K562 (cell line): ENCODE data around the gene HMGCL. TPM values are rescaled to one million over a fixed set of nuclear protein-coding genes. Genes with fewer than 3 reads are reported as not detected.

Experiments used
- BACH1 ChIP-seq: fragments of 200-800 bp; sonication (Bioruptor generic); IDR thresholded peaks from 2 replicates; pipeline ENCODE4 v1.6.1; 2016; ENCODE audit warnings: missing genetic modification characterization, missing compliant biosample characterization
- EP300 ChIP-seq: IDR thresholded peaks from 2 replicates; pipeline ENCODE4 v1.6.1; 2012; ENCODE audit warnings: low read length, improper control_type of control experiment
- FOXM1 ChIP-seq, 2 experiments: fragments of 450-650 bp in 1 of 2; sonication (generic) in 1 of 2; formaldehyde crosslinking in 1 of 2; IDR thresholded peaks; 2 replicates each; pipeline versions ENCODE4 v1.6.1 to v1.9.0; 2017 to 2022; ENCODE audit warnings: low read depth in 2 of 2, mild to moderate bottlenecking in 2 of 2, missing genetic modification reagents in 1 of 2, moderate library complexity in 1 of 2
- FOXP4 ChIP-seq: sonication (generic); formaldehyde crosslinking; IDR thresholded peaks from 2 replicates; pipeline ENCODE4 v1.8.0; 2022; ENCODE audit warnings: mild to moderate bottlenecking, missing genetic modification reagents, borderline replicate concordance
- MECOM ChIP-seq: fragments of 250-450 bp; sonication (Bioruptor Pico); IDR thresholded peaks from 2 replicates; pipeline ENCODE4 v1.8.0; 2022; ENCODE audit warnings: inconsistent platforms
- SETDB1 ChIP-seq: IDR thresholded peaks from one replicate; pipeline ENCODE4 v1.6.1; 2012; ENCODE audit warnings: low read length, control low read depth, inconsistent platforms
- SIN3B ChIP-seq: fragments of 450-650 bp; IDR thresholded peaks from 2 replicates; pipeline ENCODE4 v1.6.1; 2017; ENCODE audit warnings: low read depth, mild to moderate bottlenecking, moderate library complexity
- SRSF7 ChIP-seq: fragments of 200-400 bp; formaldehyde crosslinking; optimal IDR thresholded peaks from 2 replicates; pipeline ENCODE3; 2017; ENCODE audit warnings: mild to moderate bottlenecking, low read depth, low read length
- TCFL5 ChIP-seq: fragments of 250-450 bp; sonication (Bioruptor Pico); conservative IDR thresholded peaks from 2 replicates; pipeline ENCODE4 v1.6.1; 2021; ENCODE audit warnings: mild to moderate bottlenecking, moderate library complexity, matching md5 sums
- THAP12 ChIP-seq: fragments of 250-450 bp; sonication (Bioruptor Pico); IDR thresholded peaks from 2 replicates; pipeline ENCODE4 v1.9.0; 2021; ENCODE audit warnings: mild to moderate bottlenecking, inconsistent platforms
- WHSC1 ChIP-seq: IDR thresholded peaks from one replicate; pipeline ENCODE4 v1.6.1; 2012; ENCODE audit warnings: low read length, control low read depth, inconsistent platforms
- ZNF766 ChIP-seq: fragments of 200-800 bp; sonication (Bioruptor generic); conservative IDR thresholded peaks from 2 replicates; pipeline ENCODE4 v1.6.1; 2016; ENCODE audit warnings: missing genetic modification characterization, missing compliant biosample characterization
- ZNF79 ChIP-seq: fragments of 250-450 bp; sonication (Bioruptor Pico); IDR thresholded peaks from 2 replicates; pipeline ENCODE4 v1.4.0; 2020; ENCODE audit warnings: low read depth, mild to moderate bottlenecking, moderate library complexity
- polyA plus RNA-seq, 8 experiments: library from polyadenylated mRNA; depleted of rRNA in 4 of 8; stranded (reverse) in 5 of 8; unstranded in 3 of 8; fragments of >200 nt; fragmentation: Nextera tagmentation in 2 of 8; fragmentation: Illumina TruSeq in 1 of 8; extraction: Ambion mirVana in 2 of 8; extraction: Trizol in 1 of 8; gene quantifications; 2 replicates each; pipeline versions ENCODE4 v1.2.1 to v1.2.3, GENCODE V29; 2011 to 2014; ENCODE audit warnings: inconsistent platforms in 1 of 8, missing spikeins in 1 of 8
- total RNA-seq, 7 experiments: library from RNA; depleted of rRNA in 6 of 7; stranded (reverse); fragments of >200 nt in 6 of 7; fragmentation: Illumina TruSeq in 2 of 7; extraction: Trizol in 2 of 7; gene quantifications; 2 replicates each; pipeline versions ENCODE4 v1.2.1 to v1.2.3, GENCODE V29; 2011 to 2021; ENCODE audit warnings: low replicate concordance in 1 of 7

Gene HMGCL
- total and polyA plus RNA-seq, 9 of the 15 experiments (the other 6 are each of a cell fraction or from before 2014, with no cell fraction given): 18.0 to 82.2 (median 24.2) TPM

- TF ChIP-seq THAP12 (CRISPR knock-in tag) (no peak), BACH1 (tag) (no peak), EP300 (no peak), ZNF79 (no peak), MECOM (CRISPR knock-in tag) (no peak), ZNF766 (CRISPR knock-in tag) (no peak), TCFL5 (CRISPR knock-in tag) (no peak), SETDB1 (no peak), FOXM1 (IDR thresholded peaks at IDR 0.05; ENCODE audit: low read depth) (no peak), FOXM1 (CRISPR knock-in tag; IDR thresholded peaks at IDR 0.05; ENCODE audit: low read depth) (no peak), SIN3B (no peak), SRSF7 (no peak), WHSC1 (no peak), FOXP4 (no peak)
Observed at GRCh38 chr1:23838401-23838866, 13.2 kb upstream of the HMGCL start (continued).
